ENCODE data around the gene NUDCD3. TPM values are rescaled to one million over a fixed set of nuclear protein-coding genes. Genes with fewer than 3 reads are reported as not detected.

NUDCD3 gene
- total RNA-seq, 1 experiment from 2014 or later: 80.5 TPM

DNA sequence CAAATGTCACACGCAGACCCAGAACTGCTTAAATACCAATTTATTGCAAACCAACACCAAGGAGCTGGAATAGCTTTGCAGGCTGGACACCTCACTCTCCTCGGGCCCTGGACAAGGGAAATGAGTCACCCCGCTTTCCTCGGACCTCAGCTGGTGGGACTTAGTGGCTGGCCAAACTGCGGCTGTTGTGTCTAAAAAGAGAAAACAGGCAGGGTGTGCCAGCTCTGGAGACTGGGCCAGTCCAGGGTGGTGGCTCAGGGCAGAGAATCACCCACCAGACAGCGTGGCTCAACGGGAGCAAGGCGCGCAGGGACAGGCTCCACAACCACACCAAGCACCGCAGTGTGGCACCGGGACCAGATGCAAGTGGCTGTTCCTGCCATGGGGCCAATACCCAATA is 106.9 kb downstream of the NUDCD3 start:
- in situ Hi-C loops (cut with HindIII; ENCODE audit: low pct_unique_long_range_greater_than_20kb, low sequenced_read_pairs): no loop called here
- no peak for DNase-seq (ENCODE audit: low read depth, low spot score)

DNA sequence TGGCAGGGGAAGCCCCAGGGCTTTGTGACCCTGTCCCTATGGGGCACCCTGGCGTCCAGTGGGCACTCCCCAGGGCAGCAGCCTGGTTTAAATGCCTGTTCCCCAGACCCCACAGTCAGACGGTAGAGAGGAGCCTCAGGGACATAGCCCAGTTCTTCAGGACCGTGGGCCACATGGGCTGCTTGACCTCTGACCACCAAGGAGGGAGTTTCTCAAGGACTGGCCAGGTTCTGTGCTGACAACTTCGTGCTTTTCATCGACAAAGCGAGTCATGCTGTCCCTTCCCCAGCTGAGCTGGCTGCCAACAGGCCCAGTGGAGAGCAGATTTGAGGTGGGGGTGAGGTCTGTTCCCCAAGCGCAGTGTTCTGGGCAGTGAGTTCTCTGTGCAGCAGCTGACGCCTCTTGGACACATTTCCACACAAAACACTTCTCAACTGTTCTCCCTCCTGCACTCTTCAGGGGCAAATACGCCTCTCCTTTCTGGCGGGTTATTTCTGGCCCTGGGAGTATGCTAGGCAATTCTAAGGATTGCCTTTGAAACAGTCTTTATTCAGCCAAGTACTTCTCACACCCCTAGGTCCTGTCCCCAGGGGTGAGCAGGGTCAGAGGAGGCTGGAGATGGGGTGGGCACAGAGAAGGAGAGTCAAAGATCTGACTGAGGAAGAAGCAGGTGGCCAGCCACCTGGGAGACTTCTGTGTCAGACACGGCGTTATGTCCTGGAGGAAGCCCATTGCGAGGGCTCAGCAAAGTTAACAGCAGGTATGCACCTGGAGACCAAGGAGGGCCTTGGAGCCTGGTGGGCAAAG is 107.8 kb downstream of the NUDCD3 start:
- in situ Hi-C loops (cut with HindIII; ENCODE audit: low pct_unique_long_range_greater_than_20kb, low sequenced_read_pairs): no loop called here
- DNase-seq (ENCODE audit: low read depth, low spot score): no peak

DNA sequence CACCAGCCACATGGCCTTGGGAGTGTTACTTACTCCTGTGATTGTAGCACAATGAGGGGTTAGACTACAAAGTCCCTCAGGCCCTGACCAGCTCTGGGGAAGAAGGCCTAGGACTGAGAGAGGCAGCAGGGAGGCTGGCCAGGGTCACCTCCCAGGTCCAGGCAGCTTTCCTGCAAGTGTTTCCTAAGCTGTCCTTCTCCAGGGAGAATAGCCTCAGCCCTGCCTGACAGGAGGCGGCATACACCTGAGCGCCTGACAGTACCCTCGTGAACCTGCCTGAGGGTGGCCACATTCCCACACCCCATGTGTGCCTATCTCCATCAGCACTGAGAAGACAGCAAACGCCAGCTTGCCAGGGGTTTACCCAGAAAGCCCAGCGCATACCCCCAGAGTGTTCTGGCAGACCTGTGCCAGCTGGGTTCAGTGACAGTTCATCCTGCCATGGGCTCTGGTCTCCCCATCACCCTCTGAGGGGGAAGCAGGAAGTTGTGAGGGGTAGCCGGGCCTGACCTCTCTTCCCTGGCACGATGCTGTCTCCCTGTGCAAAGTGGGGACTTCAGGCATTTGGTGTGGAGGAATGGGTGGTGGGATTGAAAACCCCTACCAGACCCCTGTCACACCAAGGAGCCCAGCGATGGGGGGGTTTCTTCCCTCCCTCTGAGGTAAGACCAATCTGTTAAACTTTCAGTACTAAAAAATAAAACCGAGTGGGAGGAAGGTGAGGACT is 108.8 kb downstream of the NUDCD3 start:
- DNase-seq (ENCODE audit: low read depth, low spot score): no peak
- in situ Hi-C loops (cut with HindIII; ENCODE audit: low pct_unique_long_range_greater_than_20kb, low sequenced_read_pairs): no loop called here

DNA sequence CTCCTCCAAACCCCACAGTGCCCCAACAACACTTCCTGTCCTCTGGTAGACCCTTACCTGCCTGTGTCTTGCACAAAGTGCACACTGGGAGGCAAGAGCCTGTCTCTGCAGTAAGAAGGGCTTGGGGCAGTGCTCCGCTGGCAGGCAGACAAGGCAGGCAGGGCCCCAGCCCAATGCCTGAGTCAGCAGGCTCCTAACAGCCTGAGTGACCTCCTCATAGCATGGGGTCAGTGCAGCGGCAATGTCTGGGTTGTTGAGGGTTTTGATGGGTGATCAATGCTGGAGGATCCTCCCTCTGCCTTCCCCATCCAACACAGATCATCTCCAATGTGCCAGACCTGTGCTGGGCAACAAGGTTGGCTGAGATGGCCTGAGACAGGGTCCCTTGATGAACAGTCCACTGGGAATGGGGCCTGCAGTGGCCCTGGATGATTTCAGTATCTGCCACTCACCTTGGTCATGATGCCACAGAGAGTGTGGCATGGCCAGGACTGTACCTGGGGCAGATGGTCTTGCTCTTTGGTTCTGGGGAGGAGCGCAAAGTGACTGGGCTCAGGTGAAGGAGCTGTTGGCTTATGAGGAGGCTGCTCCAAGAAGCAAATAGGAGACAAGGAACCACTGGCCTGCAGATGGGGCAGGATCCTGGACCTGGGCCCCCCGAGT is 109.5 kb downstream of the NUDCD3 start:
- DNase-seq (ENCODE audit: low read depth, low spot score): no peak
- in situ Hi-C loops (cut with HindIII; ENCODE audit: low pct_unique_long_range_greater_than_20kb, low sequenced_read_pairs): no loop called here

DNA sequence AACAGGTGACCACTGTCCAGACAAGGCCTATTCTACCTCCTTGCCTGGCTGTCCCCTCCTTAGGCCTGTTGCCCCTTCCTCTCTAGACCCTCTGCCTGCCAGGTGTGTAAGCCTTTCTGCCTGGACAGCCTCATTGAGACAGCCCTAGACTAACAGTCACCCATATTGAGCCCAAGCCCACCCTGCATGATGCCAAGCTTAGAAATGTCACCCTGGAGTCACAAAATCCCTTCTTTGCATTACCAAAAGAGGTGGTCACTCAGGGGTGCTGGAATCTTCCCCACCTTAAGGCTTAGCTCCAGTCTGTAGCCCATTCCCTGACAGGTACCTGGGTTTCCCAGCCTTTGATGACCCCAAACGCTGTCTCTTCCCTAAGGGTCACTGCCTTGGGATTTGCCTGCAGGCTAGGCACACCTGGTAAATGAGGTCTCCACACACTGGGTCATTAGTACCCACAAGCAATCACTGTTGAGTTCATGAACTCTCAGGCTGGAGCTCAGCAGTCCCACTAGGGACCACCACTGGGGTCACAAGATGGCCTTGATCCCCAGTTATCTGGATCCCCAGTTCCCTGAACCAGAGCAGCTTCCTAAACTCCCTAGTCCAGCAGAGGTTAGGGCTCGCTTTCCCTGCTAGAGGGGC is 110.1 kb downstream of the NUDCD3 start:
- in situ Hi-C loops (cut with HindIII; ENCODE audit: low pct_unique_long_range_greater_than_20kb, low sequenced_read_pairs): no loop called here

DNA sequence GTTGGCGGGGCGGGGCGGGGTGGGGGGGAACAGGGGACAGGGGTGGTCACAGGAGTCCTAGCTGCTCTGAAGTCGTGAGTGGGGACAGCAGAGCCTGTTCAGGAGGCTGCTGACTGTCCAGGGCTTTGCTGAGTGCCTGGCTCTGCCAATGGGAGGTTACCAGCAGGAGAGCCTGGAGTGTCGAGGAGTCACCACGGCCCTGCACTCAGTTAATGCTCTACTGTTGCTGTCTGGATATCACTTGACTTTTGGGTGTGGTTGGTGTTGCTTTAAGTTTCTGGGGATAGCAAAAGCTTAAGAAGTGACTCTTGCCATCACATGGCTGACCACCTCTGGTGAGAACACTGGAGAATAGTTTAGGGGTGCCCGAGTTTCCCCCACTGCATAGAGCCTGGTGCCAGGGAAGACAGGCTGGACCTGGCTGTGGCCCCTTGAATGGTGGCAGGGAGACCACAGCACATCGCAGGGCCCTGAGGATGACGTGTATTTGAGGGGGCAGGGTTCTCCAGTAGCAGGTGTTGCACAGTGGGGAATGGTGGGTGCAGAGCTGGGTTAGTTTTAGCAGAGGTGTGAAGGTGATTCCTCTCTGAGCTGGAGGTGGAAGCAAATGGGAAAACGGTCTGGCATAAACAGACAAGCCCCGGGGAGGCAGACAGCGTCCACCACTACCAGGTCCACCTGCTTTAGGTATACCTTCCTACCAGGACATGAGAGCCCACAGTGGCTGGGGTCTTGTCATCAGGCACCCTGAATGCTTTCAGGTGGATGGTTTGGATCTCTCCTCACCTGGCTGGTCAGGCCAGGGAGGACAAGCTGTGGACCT is 110.9 kb downstream of the NUDCD3 start:
- in situ Hi-C loops (cut with HindIII; ENCODE audit: low pct_unique_long_range_greater_than_20kb, low sequenced_read_pairs): no loop called here
- DNase-seq (ENCODE audit: low read depth, low spot score): no peak

More for the DNA sequence above, 110.1 kb downstream of the NUDCD3 start:
- DNase-seq (ENCODE audit: low read depth, low spot score): no peak

DNA sequence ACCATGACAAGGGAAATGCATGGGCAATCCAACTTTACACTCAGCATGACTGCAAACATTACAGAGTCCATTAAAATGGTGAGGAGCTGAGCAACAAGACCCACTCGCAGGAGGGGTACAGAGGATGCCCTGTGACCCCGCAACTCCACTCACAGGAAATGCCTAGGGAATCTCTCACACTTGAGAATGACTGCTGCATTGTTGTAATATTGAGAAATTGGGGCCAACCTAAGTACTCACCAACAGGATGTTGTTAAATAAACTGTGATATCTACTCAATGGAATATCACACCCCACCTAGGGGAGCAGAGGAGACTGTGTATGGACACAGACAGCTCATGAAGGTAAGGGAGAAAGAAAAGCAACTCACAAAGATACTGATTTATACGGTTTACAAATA is 111.7 kb downstream of the NUDCD3 start:
- in situ Hi-C loops (cut with HindIII; ENCODE audit: low pct_unique_long_range_greater_than_20kb, low sequenced_read_pairs): no loop called here
- DNase-seq (ENCODE audit: low read depth, low spot score): peak; percentile 33

DNA sequence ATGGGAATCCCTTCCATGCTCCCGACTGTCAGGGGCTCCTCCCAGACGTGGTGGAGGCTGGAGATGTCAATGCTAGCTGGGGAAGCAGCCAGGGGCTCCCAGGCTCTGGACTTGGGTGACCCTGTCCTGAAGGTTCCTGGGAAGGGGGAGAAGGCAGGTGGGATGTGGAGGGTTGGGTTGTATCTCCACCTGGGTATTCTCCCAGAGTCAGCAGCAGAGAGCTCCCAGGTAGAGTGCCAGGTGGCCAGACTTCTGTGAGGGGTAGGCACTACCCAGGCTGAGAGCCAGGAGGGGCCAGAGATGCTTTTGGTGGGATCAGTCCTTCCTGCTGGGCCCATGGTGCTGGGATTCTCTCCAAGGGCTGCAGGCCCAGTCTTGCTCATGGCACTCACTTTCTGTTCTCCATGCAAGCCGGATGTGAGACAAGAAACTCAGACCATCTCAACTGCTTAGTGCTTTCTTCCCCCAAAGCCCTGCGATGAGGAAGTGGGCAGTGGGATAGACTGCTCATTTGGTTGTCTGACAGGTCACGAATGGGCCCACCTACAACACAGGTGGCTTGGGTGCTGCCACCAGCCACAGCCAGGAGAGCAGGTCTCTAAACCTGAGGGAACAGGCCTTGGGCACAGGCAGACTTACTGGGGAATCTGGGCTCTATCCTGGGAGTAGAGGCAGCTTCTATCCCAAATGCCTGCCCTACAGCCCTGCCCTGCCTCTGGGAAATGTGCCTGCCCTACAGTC is 112.6 kb downstream of the NUDCD3 start:
- in situ Hi-C loops (cut with HindIII; ENCODE audit: low pct_unique_long_range_greater_than_20kb, low sequenced_read_pairs): no loop called here
- no peak for DNase-seq (ENCODE audit: low read depth, low spot score)

DNA sequence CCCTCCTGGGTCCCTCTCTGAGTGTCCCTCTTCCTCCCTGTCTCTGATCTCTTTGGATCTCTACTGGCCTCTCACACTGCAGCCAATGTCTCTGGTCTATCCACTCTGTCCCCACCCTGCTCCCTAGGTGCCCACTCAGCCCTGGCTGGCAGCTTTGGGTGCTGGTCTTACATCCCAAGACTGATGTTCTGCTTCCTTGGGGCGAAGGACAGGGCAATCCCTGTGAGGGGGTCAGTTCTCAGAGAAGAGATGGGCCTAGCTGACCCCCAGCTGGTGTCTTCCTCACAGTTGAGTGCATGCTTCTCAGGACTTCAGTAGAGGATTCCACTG is 113.4 kb downstream of the NUDCD3 start:
- no peak for DNase-seq (ENCODE audit: low read depth, low spot score)
- in situ Hi-C loops (cut with HindIII; ENCODE audit: low pct_unique_long_range_greater_than_20kb, low sequenced_read_pairs): no loop called here

DNA sequence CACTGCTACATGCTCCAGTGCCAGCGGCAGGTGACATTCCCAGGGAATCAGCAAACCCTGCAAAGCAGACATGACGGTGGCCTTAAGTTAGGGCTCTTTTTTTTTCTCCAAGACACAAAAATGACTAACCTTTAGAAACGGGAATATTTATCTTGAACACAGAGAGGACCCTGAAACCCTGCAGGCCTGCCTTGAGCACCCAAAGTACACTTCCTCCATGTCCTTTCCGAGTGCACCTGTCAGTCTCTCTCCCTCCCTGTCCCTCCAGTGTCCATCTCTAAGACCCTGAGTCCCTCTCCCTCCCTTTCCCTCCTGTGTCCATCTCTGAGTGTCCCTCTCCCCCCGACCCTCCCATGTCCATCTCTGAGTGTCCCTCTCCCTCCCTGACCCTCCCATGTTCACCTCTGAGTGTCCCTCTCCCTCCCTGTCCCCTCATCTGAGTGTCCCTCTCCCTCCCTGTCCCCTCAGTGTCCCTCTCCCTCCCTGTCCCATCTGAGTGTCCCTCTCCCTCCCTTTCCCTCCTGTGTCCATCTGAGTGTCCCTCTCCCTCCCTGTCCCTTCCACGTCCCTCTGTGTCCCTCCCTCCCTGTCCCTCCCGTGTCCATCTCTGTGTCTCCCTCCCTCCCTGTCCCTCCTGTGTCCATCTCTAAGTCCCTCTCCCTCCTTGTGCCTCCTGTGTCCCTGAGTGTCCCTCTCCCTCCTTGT is 113.9 kb downstream of the NUDCD3 start:
- no peak for DNase-seq (ENCODE audit: low read depth, low spot score)
- in situ Hi-C loops (cut with HindIII; ENCODE audit: low pct_unique_long_range_greater_than_20kb, low sequenced_read_pairs): no loop called here

DNA sequence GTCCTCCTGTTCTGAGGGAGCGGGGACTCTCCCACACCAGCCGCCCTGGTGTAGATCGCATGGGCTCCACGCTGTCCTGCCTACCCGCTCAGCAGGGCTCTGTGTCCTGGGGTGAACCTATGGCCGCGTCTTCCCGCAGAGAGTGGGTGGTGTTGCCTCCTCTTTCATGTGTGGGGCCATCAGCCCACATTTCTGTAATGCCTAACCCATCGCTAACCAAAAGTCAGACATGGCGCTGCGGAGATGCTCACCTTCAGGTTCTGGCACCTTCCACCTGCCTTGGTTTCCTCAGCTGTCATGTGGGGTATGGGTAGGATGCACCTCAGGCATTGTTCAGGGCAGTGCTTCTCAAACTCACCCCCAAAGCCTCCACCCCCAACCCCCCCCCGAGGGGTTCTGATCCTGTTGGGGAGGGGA is 114.5 kb downstream of the NUDCD3 start:
- in situ Hi-C loops (cut with HindIII; ENCODE audit: low pct_unique_long_range_greater_than_20kb, low sequenced_read_pairs): no loop called here
- no peak for DNase-seq (ENCODE audit: low read depth, low spot score)

DNA sequence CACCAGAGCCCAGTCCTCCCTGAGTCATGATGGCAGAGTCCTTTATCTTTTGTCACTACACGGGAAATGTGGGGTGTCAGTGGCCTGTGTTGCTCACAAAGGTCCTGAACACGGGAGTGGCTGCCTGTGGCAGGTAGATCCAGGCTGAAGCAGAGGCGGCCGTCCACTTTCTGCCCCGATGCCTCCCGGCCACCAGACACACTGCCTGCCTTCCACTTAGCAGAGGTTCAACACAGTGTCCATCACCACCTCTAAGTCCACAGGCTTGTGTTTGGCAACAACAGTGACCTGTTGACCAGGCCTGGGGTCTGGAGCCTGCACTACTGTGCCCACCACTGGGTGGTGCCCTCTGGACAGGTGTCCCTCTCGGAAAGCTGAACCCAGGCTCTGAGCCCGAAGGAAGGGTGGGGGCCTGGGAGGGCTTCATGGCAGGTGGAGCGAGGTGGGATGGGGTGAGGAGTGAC is 115.2 kb downstream of the NUDCD3 start:
- in situ Hi-C loops (cut with HindIII; ENCODE audit: low pct_unique_long_range_greater_than_20kb, low sequenced_read_pairs): no loop called here
- DNase-seq (ENCODE audit: low read depth, low spot score): peak; percentile 43

DNA sequence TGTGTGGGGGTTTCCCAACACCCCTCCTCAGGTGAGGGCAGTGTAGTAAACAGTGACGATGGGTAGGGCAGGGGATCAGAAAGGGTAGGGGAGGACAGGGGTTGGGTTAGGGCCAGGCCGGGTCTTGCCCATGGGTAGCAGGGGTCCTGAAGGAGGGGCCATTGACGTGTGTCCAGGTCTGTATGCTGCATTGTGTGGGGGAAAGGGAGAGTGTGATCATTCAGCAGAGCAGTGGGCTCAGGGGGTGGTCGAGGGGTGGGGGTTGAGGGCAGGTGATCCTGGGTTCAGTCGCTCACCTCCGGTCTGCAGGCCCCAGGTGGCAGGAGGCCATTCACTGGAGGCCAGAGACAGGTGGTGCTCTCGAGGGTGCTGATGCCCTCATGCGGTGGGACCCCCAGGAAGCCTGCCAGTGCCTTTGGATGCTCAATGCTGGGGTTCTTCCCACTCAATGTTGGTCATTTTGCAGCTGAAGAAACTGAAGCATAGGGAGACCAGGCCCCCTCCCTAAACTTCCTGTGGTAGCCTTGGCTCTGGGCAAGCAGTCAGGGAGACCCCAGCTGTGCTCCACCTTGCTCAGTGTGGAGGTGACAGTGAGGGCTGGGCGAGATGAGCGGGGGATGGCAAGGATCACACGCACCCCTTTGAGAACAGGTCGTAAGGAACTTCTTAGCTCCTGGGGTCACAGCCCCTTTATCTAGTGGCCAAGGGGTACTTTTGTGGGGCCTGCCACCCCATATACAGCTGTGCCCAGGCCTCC is 116.3 kb downstream of the NUDCD3 start:
- in situ Hi-C loops (cut with HindIII; ENCODE audit: low pct_unique_long_range_greater_than_20kb, low sequenced_read_pairs): no loop called here
- DNase-seq (ENCODE audit: low read depth, low spot score): no peak

DNA sequence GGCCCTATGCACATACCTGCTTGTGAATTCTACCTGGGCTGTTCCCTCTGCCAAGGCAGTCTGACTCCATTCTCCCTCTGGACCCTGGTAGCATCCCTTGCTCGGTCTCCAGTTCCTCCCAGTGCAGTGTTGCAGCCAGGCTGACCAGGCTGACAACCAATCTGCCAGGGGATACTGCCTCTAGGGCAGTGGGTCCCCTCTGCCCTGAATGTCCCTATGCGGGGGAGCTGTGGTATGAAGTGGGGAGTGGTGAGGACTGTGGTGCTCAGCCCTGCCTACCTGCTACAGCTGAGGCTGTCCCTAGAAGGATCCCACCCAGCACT is 117.1 kb downstream of the NUDCD3 start:
- in situ Hi-C loops (cut with HindIII; ENCODE audit: low pct_unique_long_range_greater_than_20kb, low sequenced_read_pairs): no loop called here
- DNase-seq (ENCODE audit: low read depth, low spot score): no peak

DNA sequence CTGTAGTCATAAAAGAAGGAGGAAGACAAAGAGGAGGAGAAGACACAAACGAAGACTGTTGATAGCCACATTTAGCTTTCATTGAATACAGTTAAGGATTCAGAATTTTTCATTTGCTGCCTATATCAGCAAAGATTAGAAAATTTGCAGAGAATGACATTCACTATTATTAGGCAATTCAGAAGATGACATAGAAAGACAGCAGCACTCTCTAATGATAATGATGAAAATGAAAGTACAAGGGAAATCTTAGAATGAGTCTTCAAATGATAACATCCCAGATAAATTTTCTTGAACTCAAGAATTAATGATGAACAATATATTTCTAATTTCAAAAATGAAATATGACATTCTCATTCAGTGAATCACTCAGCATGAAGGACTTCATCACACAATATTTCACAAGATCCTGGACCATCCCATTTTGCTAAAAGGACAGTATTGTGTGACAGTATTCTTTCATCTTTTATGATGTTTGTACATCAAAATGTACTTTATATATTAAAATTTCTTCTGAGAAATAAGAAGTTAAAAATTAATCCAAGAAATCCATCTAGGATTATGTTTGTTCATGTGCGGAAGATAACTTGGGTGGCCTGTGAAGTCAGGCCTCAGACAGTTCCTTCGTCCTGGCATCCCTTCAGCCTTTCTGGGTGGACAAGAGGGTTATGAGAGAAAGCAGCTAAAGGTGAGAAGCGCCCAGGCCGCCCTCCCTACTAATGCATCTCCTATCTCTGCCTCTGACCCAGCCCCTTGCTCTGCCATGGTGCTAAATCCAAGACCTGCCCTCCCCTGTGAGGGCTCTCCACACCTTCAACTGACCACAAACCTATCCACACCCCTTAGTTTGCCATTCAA is 117.7 kb downstream of the NUDCD3 start:
- DNase-seq (ENCODE audit: low read depth, low spot score): no peak
- in situ Hi-C loops (cut with HindIII; ENCODE audit: low pct_unique_long_range_greater_than_20kb, low sequenced_read_pairs): no loop called here

All from SK-MEL-5 (cell line).